ENCODE data around the gene MARCHF3.

Gene MARCHF3, protein sequence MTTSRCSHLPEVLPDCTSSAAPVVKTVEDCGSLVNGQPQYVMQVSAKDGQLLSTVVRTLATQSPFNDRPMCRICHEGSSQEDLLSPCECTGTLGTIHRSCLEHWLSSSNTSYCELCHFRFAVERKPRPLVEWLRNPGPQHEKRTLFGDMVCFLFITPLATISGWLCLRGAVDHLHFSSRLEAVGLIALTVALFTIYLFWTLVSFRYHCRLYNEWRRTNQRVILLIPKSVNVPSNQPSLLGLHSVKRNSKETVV

DNA sequence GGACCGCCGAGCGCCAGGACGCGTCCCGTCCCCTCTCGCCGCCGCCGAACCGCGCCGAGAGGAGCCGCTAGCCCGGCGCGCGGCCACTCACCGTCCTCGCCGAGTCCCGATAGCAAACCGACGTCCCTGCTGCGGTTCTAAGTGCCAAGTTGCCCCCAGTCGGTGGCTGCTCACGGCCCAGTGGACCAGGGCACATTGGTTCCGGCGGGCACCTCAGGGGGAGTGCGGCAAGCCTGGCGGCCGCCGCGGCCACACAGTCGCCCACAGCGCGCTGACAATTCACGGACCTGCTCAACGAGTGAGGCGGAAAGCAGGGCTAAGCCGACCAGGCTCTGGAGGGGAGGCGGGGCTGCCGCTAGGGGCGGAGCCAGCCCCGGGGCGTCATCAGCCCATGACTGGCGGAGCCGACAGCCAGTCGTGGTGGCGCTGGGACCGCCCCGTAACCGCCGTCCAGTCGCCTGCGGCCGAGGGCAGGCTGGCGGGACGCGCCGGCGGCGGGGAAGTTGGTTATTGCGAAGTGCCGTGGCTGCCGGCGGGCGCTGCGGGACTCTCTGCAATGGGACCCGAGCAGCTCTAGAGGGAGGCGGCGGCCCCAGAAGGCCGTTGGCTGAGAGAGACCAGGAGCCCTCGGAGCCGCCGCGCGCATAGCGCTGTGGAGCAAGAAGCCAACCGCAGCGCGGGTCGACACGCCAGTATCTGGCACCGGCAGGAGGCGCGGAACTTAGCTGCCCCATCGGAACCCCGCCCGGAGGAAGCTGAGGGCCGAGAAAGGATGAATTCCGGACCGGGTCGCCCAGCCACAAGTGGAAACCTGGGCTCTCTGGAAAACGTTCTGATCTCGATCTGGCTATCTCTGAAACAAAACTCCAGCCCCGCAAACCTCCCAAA, at the start of gene MARCHF3:
Gene MARCHF3, minus strand, starts transcription at position 300 of the 888 bp plus-strand sequence. CDS start 112,387 bp downstream, outside the sequence.
- peak within 1 kb of the TSS; percentile 64 for H3K4me3 ChIP-seq (ENCODE audit: low read depth, low read length)
- no peak within 1 kb of the TSS for H3K9ac ChIP-seq
- no peaks in the 10 kb centered on the region for H3K9me3 ChIP-seq (ENCODE audit: control insufficient read depth, low read length)
- H3K79me2 ChIP-seq: no peaks in the 10 kb centered on the region
- peak within 1 kb of the TSS; percentile 86 for H2AFZ ChIP-seq
- TF ChIP-seq, protein P1, sequence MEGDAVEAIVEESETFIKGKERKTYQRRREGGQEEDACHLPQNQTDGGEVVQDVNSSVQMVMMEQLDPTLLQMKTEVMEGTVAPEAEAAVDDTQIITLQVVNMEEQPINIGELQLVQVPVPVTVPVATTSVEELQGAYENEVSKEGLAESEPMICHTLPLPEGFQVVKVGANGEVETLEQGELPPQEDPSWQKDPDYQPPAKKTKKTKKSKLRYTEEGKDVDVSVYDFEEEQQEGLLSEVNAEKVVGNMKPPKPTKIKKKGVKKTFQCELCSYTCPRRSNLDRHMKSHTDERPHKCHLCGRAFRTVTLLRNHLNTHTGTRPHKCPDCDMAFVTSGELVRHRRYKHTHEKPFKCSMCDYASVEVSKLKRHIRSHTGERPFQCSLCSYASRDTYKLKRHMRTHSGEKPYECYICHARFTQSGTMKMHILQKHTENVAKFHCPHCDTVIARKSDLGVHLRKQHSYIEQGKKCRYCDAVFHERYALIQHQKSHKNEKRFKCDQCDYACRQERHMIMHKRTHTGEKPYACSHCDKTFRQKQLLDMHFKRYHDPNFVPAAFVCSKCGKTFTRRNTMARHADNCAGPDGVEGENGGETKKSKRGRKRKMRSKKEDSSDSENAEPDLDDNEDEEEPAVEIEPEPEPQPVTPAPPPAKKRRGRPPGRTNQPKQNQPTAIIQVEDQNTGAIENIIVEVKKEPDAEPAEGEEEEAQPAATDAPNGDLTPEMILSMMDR (IDR thresholded peaks at IDR 0.05): peak; percentile 23
- H3K4me2 ChIP-seq (ENCODE audit: low read length): peak within 1 kb of the TSS; percentile 88
- peak within 1 kb of the TSS; percentile 63 for H3K27ac ChIP-seq
- H3K27me3 ChIP-seq (ENCODE audit: control insufficient read depth, insufficient read depth, low read length): no peaks in the 10 kb centered on the region
- H3K4me1 ChIP-seq: no peaks in the 10 kb centered on the region
- no peaks in the 10 kb centered on the region for H3K36me3 ChIP-seq (ENCODE audit: control insufficient read depth, insufficient read depth, low read length)

DNA sequence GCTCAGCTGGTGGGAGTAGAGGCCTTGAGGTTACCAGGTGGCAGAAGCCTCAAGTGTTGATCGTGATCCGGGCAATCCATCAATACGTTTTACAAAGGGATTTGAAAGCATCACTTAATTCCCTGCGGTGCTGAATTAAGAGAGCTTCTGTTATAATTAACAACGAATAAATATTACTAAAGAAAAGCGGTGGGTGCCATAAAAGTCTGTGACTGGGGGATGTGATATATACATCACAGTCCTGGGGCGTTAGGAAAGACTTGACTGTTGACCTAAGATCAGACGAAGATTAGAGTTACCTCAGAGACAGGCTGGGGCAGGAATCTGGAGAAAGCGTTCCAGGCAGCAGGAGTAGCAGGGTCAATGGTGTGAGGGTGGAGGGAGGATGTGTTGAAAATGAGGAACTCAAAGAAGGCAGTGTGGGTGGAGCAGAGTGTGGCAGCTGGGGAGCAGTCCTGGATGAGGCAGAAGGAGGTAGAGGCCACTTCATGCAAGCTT, 49.7 kb upstream of the MARCHF3 start:
- no peak overlapping the region for H3K9ac ChIP-seq
- H3K79me2 ChIP-seq: no peaks in the 10 kb centered on the region
- H3K27me3 ChIP-seq (ENCODE audit: control insufficient read depth, insufficient read depth, low read length): no peaks in the 10 kb centered on the region
- H3K4me2 ChIP-seq (ENCODE audit: low read length): no peak overlapping the region
- no peaks in the 10 kb centered on the region for H3K9me3 ChIP-seq (ENCODE audit: control insufficient read depth, low read length)
- TF ChIP-seq, protein P1 (IDR thresholded peaks at IDR 0.05): no peak
- H3K4me3 ChIP-seq (ENCODE audit: low read depth, low read length): no peak overlapping the region
- no peak overlapping the region for H2AFZ ChIP-seq
- no peak overlapping the region for H3K27ac ChIP-seq
- H3K36me3 ChIP-seq (ENCODE audit: control insufficient read depth, insufficient read depth, low read length): no peaks in the 10 kb centered on the region
- no peaks in the 10 kb centered on the region for H3K4me1 ChIP-seq

DNA sequence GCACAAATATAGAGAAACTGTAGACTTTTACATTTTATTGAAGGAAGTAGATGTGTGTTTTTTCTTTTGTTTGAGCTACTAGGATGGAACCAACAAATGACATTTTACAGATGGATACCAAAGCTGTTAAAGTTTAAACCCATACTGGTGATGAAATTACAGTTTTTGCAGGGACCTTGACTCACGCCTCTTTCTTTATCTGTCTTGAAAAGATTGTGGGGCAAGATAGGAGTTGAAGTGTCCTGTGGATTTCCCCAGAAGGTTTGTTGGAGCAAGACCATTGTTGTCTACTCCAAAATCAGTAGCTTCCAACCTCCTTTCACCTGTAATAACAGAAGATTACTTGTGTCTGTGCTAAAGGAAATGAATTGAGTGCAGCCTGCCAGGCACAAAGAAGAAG, 47.0 kb upstream of the MARCHF3 start:
- Histone ChIP-seq H3K9ac (no peak overlapping the region), H3K36me3 (ENCODE audit: control insufficient read depth, insufficient read depth, low read length) (no peaks in the 10 kb centered on the region), H3K4me2 (ENCODE audit: low read length) (no peak overlapping the region), H3K27me3 (ENCODE audit: control insufficient read depth, insufficient read depth, low read length) (no peaks in the 10 kb centered on the region), H3K9me3 (ENCODE audit: control insufficient read depth, low read length) (no peaks in the 10 kb centered on the region), H2AFZ (no peak overlapping the region), H3K79me2 (no peaks in the 10 kb centered on the region), H3K27ac (no peak overlapping the region), H3K4me1 (no peaks in the 10 kb centered on the region), H3K4me3 (ENCODE audit: low read depth, low read length) (no peak overlapping the region)
- TF ChIP-seq, protein P1 (IDR thresholded peaks at IDR 0.05): no peak

DNA sequence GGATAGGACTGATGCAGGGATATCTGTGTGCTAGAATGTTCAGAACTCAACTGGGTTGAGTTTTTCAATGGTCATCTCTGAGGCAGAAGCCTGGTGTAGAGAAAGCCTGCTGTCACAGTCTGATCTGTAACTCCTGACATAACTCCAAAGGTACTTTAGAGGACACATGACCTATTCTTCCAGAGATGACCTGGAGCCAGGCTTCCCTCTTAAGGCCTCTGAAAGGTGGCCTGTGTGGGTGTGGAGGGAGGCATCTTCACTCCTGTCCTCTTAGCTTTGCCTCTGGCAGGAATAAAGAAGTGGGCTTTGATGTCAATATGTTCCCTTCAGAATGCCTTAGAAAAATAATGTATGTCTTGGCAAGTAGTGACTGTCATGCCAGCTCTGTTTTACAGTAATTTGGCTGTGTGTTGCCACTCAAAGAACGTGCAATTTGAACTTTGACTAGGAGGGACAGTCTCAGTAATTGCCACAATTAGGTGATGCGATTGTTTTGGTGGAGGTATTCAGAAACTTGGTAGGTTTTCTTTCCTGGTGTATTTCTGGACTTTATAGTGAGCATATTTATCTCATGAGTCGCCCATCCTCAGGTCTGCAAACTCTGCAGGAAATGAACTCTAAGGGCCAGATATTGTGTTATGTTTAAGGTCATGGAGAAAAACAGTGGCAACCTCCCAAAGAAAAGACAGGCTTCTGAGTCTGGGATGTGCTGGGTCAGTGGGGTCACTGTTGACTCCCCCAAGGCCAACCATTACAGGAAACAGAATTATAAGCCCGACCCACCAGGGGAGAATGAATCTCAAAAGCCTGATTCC, 46.2 kb upstream of the MARCHF3 start:
- Histone ChIP-seq H3K9me3 (ENCODE audit: control insufficient read depth, low read length) (no peaks in the 10 kb centered on the region), H3K4me2 (ENCODE audit: low read length) (no peak overlapping the region), H3K27me3 (ENCODE audit: control insufficient read depth, insufficient read depth, low read length) (no peaks in the 10 kb centered on the region), H3K4me1 (no peaks in the 10 kb centered on the region), H3K79me2 (no peaks in the 10 kb centered on the region), H3K36me3 (ENCODE audit: control insufficient read depth, insufficient read depth, low read length) (no peaks in the 10 kb centered on the region), H2AFZ (peak overlapping the region; percentile 28), H3K4me3 (ENCODE audit: low read depth, low read length) (no peak overlapping the region), H3K9ac (no peak overlapping the region), H3K27ac (no peak overlapping the region)
- TF ChIP-seq, protein P1 (IDR thresholded peaks at IDR 0.05): no peak
